Neural cell (in vitro differentiated cells): ENCODE data around the gene FN3K. TPM values are rescaled to one million over a fixed set of nuclear protein-coding genes. Genes with fewer than 3 reads are reported as not detected.
"Not testable (repeated sequence)": the region's sequence is repeated elsewhere in the genome, so short reads cannot be mapped to it uniquely, and the experiment has no call there.

Experiments used
- H2AFZ ChIP-seq: fragments of 200-600, 300-800 bp; sonication (generic), shearing (Covaris generic); 2 replicates; pipeline ENCODE4 v1.6.0; 2014; ENCODE audit warnings: low read depth, mild to moderate bottlenecking, antibody characterized with exemption, low read length, moderate library complexity
- H3F3A ChIP-seq: fragments of 200-600 bp; shearing (Covaris generic); 2 replicates; pipeline ENCODE4 v1.6.1; 2016; ENCODE audit warnings: mild to moderate bottlenecking, moderate library complexity, mixed read lengths, antibody characterized with exemption, low read length; ENCODE audit not compliant: insufficient read depth, poor library complexity, severe bottlenecking
- H3K27ac ChIP-seq: fragments of 200-600, 300-800 bp; sonication (generic), shearing (Covaris generic); 2 replicates; pipeline ENCODE4 v1.5.1; 2014; ENCODE audit warnings: mild to moderate bottlenecking, low read length, moderate library complexity
- H3K27me3 ChIP-seq: fragments of 300-800, 200-600 bp; sonication (generic), shearing (Covaris generic); 2 replicates; pipeline ENCODE4 v1.6.0; 2014; ENCODE audit warnings: mild to moderate bottlenecking, low read depth, low read length, moderate library complexity; ENCODE audit not compliant: insufficient read depth
- H3K36me3 ChIP-seq: fragments of 300-800, 200-600 bp; sonication (generic), shearing (Covaris generic); 2 replicates; pipeline ENCODE4 v1.5.1; 2014; ENCODE audit warnings: mild to moderate bottlenecking, antibody characterized with exemption, low read length, moderate library complexity; ENCODE audit not compliant: insufficient read depth
- H3K4me2 ChIP-seq: fragments of 300-800, 200-600 bp; sonication (generic), shearing (Covaris generic); 2 replicates; pipeline ENCODE4 v1.6.0; 2014; ENCODE audit warnings: mild to moderate bottlenecking, low read length
- H3K4me3 ChIP-seq: fragments of 300-800, 200-600 bp; sonication (generic), shearing (Covaris generic); 2 replicates; pipeline ENCODE4 v1.5.1; 2014; ENCODE audit warnings: mild to moderate bottlenecking, low read length, moderate library complexity
- H3K79me2 ChIP-seq: fragments of 200-600 bp; shearing (Covaris generic); replicated peaks from 2 replicates; pipeline ENCODE4 v1.6.0; 2014; ENCODE audit warnings: mild to moderate bottlenecking, low read length, moderate library complexity; ENCODE audit not compliant: insufficient read depth
- H3K9ac ChIP-seq: fragments of 300-800, 200-600 bp; sonication (generic), shearing (Covaris generic); 2 replicates; pipeline ENCODE4 v1.6.1; 2016; ENCODE audit warnings: mild to moderate bottlenecking, low read length, mixed read lengths
- H3K9me2 ChIP-seq: fragments of 200-600 bp; shearing (Covaris generic); 2 replicates; pipeline ENCODE4 v1.6.1; 2016; ENCODE audit warnings: mild to moderate bottlenecking, low read length, mixed read lengths; ENCODE audit not compliant: insufficient read depth
- H3K9me3 ChIP-seq: fragments of 200-600, 300-800 bp; sonication (generic), shearing (Covaris generic); 2 replicates; pipeline ENCODE4 v1.6.1; 2016; ENCODE audit warnings: mild to moderate bottlenecking, mixed run types, low read length, moderate library complexity, mixed read lengths
- H4K20me1 ChIP-seq: fragments of 200-600 bp; shearing (Covaris generic); 2 replicates; pipeline ENCODE4 v1.6.1; 2016; ENCODE audit warnings: mild to moderate bottlenecking, mixed run types; ENCODE audit not compliant: insufficient read depth
- CTCF ChIP-seq: fragments of 450-650 bp; IDR thresholded peaks from 2 replicates; pipeline ENCODE4 v1.5.1; 2014; ENCODE audit warnings: antibody characterized with exemption, mild to moderate bottlenecking, moderate library complexity; ENCODE audit not compliant: poor library complexity, severe bottlenecking
- EP300 ChIP-seq: fragments of 450-650 bp; conservative IDR thresholded peaks from 2 replicates; pipeline ENCODE4 v1.6.1; 2014; ENCODE audit warnings: antibody characterized with exemption, mild to moderate bottlenecking, moderate library complexity; ENCODE audit not compliant: poor library complexity, severe bottlenecking
- EZH2 ChIP-seq: fragments of 200-600, 300-800 bp; shearing (Covaris generic), sonication (generic); IDR thresholded peaks from 2 replicates; pipeline ENCODE4 v1.6.1; 2014; ENCODE audit warnings: antibody characterized with exemption, low read length, borderline replicate concordance, mild to moderate bottlenecking; ENCODE audit not compliant: insufficient read depth, poor library complexity, severe bottlenecking
- MXI1 ChIP-seq: fragments of 450-650 bp; conservative IDR thresholded peaks from 2 replicates; pipeline ENCODE4 v1.6.1; 2014; ENCODE audit warnings: antibody characterized with exemption, mild to moderate bottlenecking; ENCODE audit not compliant: poor library complexity, severe bottlenecking
- POLR2AphosphoS5 ChIP-seq: IDR thresholded peaks from 2 replicates; pipeline ENCODE4 v1.6.1; 2012
- RAD21 ChIP-seq: fragments of 450-650 bp; conservative IDR thresholded peaks from 2 replicates; pipeline ENCODE4 v1.6.1; 2014; ENCODE audit warnings: antibody characterized with exemption, mild to moderate bottlenecking, moderate library complexity
- REST ChIP-seq: IDR thresholded peaks from 2 replicates; pipeline ENCODE4 v1.6.1; 2012; ENCODE audit warnings: borderline replicate concordance
- SMC3 ChIP-seq: fragments of 450-650 bp; conservative IDR thresholded peaks from 2 replicates; pipeline ENCODE4 v1.6.1; 2014; ENCODE audit warnings: antibody characterized with exemption, mild to moderate bottlenecking, moderate library complexity; ENCODE audit not compliant: poor library complexity
- TAF1 ChIP-seq: IDR thresholded peaks from 2 replicates; pipeline ENCODE4 v1.6.1; 2012; ENCODE audit warnings: low read depth
- polyA plus RNA-seq: library from polyadenylated mRNA; depleted of rRNA; stranded (reverse); fragments of >200 nt; gene quantifications from 2 replicates; pipeline ENCODE4 v1.2.3, GENCODE V29; 2014

The FN3K gene
- polyA plus RNA-seq, 1 donor from 2014 or later: 6.0 TPM

- no peak overlapping the region for H3K4me3 ChIP-seq
- H3K27me3 ChIP-seq: no peaks in the 10 kb centered on the region
- H2AFZ ChIP-seq: no peak overlapping the region
- no peaks in the 10 kb centered on the region for H3K9me3 ChIP-seq
- no peaks in the 10 kb centered on the region for H3K9me2 ChIP-seq
- no peak overlapping the region for H3K4me2 ChIP-seq
- no peaks in the 10 kb centered on the region for H4K20me1 ChIP-seq
- no peak for TF ChIP-seq TAF1
- TF ChIP-seq SMC3: peak; percentile 41
- TF ChIP-seq RAD21: peak; percentile 38
- TF ChIP-seq EZH2: no peak
- no peak for TF ChIP-seq EP300
- no peak for TF ChIP-seq REST
- TF ChIP-seq MXI1: no peak
- peak; percentile 61 for TF ChIP-seq CTCF
- TF ChIP-seq POLR2AphosphoS5: no peak
- no peak overlapping the region for H3K9ac ChIP-seq
- no peaks in the 10 kb centered on the region for H3K36me3 ChIP-seq
- H3K27ac ChIP-seq: no peak overlapping the region
- no peaks in the 10 kb centered on the region for H3K79me2 ChIP-seq
- H3F3A ChIP-seq: no peaks in the 10 kb centered on the region
Observed at GRCh38 chr17:82775001-82775823, 39.8 kb downstream of the FN3K start.

GRCh38 chr17:82776454-82776853, 41.0 kb downstream of the FN3K start:
- no peak for TF ChIP-seq RAD21
- TF ChIP-seq EZH2: no peak
- TF ChIP-seq EP300: no peak
- TF ChIP-seq MXI1: no peak
- no peak for TF ChIP-seq TAF1
- no peak for TF ChIP-seq POLR2AphosphoS5
- no peak for TF ChIP-seq REST
- no peak for TF ChIP-seq SMC3
- no peak for TF ChIP-seq CTCF
- H3K36me3 ChIP-seq: no peaks in the 10 kb centered on the region
- H3K9ac ChIP-seq: no peak overlapping the region
- H3K27ac ChIP-seq: no peak overlapping the region
- H4K20me1 ChIP-seq: no peaks in the 10 kb centered on the region
- H3K9me2 ChIP-seq: no peaks in the 10 kb centered on the region
- no peak overlapping the region for H2AFZ ChIP-seq
- H3F3A ChIP-seq: no peaks in the 10 kb centered on the region
- H3K4me2 ChIP-seq: no peak overlapping the region
- no peak overlapping the region for H3K4me3 ChIP-seq
- no peaks in the 10 kb centered on the region for H3K27me3 ChIP-seq
- H3K9me3 ChIP-seq: no peaks in the 10 kb centered on the region
- no peaks in the 10 kb centered on the region for H3K79me2 ChIP-seq

GRCh38 chr17:82777778-82778375, 42.5 kb downstream of the FN3K start:
- H3K9me3 ChIP-seq, H3K4me2 ChIP-seq, H2AFZ ChIP-seq, H3K27me3 ChIP-seq, H3K27ac ChIP-seq, H3K36me3 ChIP-seq, H4K20me1 ChIP-seq, H3F3A ChIP-seq, H3K79me2 ChIP-seq, H3K9ac ChIP-seq, H3K9me2 ChIP-seq, H3K4me3 ChIP-seq: not testable (repeated sequence)
